Hematopoietic multipotent progenitor cell treated with erythropoietin and hydrocortisone succinate and interleukin-3 and kit ligand, for 4 days (in vitro differentiated cells): ENCODE measurements around the gene RAD51.

Experiments used
- DNase-seq: peaks from one replicate; pipeline ENCODE4 v3.0.0-alpha.2; 2015

Gene RAD51

DNA sequence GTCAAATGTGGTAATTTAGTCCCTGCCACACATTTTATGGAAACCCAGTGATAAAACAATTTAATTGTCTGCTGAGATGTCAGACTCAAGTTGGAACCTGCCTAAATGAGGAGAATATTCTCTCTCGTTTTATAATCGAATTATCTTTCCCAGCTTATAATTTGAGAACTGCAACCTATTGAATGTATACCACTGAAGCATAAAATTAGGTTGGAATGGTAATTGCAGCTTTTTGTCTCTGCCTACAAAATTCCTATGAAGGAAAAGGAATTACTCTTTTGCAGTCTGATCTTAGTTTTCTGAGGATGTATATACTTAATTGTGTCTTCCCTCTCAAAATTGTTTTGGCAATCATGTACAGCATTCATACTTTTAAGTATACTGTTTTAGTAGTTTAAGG, 28.9 kb downstream of the RAD51 start:
- DNase-seq, result no peak

- DNase-seq, result no peak
These were observed 36.1 kb downstream of the RAD51 start for GRCh38 chr15:40731034-40731433.

DNA sequence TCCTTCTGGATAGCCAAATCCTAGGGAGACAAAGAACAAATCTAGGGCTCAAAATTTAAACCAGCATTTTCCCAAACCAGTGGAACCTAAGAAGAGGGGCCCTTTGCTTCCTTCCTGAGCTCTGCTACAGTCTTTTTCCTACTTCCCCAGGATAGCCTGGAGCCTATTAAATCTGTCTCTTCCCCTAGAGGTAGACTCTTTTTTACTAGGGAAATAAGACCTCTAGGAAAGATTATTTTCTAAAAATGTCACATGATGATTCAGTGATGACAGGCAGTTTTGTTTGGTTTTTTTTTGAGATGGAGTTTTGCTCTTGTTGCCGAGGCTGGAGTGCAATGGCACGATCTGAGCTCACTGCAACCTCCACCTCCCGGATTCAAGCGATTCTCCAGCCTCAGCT, 41.6 kb downstream of the RAD51 start:
- no peak for DNase-seq

DNA sequence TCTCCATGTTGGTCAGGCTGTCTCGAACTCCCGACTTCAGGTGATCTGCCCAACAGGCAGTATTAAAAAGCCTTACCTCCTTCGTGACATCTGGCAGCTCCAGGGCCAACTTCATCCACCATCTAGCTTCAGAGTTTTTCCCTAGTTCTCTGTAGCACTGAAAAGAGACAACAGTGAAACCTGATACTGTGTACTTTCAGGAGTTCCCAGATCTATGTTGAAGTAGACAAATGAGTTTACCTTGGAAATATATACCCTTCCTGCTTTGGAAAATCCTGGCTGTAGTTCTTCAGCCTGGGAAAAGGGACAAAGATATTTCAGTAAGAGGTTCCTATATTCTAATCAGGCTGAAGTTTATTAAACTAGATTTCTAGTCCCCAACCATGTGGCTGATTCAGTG, 42.1 kb downstream of the RAD51 start:
- no peak for DNase-seq

GRCh38 chr15:40739047-40739446, 44.1 kb downstream of the RAD51 start:
- no peak for DNase-seq

DNA sequence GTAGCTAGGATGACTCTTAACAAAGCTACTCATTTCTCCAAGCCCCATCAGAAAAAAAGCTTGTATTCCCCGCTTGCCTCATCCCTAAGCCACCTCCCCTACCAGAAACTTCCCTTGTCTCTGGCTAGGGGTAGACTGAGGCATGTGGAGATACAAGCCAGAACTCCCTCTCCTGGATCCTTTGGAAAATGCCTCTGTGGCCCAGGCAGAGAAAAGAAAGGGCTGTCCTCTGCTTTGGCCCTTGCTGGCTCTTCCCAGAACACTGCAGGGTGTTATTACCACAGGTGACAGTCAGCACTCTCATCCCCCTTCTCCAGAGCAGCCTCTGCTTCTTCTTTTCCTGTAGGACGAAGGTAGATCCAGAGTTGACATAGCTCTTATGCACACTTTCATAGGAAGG, 44.9 kb downstream of the RAD51 start:
- no peak for DNase-seq

- no peak for DNase-seq
These were observed 48.5 kb downstream of the RAD51 start for GRCh38 chr15:40743485-40743901.

DNA sequence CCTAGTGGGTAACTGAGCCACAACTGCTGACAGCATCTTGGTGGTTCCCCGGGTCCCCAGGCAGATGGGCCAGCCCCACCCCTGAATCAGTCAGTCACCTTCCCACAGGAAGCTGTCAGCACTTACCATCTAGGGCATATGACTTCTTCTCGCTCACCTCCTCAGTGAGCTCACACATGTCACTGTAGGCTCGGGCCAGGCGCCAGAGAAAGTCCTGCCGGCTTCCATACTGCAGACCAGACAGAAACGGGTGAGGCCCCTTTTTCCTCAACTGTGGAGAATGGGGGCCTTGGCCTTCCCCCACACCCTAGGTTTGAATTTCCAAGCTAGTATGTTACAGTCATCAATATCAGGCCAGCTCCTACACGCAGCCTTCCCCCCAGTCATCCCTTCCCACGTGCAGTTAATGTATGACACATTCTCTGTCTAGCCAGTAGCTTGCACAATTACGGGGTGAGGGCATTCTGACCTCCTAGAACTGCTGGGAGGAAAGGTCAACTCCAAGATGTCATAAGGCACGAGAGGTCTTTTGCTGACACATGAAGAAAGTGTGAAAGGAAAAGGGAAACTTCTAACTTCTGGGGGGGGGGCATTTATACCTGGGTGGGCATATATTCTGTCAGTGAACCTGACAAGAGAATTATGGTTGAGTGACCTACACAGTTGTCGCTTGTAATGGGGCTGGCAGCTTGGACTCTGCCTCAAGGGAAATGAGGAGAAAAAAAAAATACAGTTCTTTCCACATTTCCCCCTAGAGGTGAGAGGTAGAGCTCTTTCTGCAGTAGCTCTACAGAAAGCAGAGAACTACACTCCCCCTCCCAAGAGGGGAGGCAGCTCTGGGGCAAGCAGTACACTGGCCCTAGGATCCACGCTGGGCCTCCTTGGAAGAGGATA, 49.2 kb downstream of the RAD51 start:
- peak; percentile 61 for DNase-seq

GRCh38 chr15:40744815-40745152, 49.8 kb downstream of the RAD51 start:
- DNase-seq, result peak; percentile 25

GRCh38 chr15:40746916-40747418, 52.0 kb downstream of the RAD51 start:
- peak; percentile 58 for DNase-seq

- DNase-seq, result peak; percentile 65
These were observed 53.0 kb downstream of the RAD51 start for GRCh38 chr15:40747685-40748631.

DNA sequence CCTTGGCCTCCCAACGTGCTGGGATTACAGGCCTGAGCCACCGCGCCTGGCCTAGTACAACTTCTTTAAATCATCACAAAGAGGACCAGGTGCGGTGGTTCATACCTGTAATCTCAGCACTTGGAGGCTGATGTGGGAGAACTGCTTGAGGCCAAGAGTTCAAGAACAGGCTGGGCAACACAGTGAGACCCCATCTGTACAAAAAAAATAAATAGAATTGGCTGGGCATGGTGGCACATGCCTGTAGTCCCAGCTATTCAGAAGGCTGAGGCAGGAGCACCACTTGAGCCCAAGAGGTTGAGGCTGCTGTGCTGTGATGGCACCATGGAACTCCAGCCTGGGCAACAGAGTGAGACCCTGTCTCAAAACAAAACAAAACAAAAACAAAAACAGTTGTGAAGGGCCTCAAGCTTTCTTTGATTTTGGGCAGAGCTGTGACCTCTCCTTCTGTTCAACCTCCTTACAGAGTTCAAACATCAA, 54.2 kb downstream of the RAD51 start:
- no peak for DNase-seq

DNA sequence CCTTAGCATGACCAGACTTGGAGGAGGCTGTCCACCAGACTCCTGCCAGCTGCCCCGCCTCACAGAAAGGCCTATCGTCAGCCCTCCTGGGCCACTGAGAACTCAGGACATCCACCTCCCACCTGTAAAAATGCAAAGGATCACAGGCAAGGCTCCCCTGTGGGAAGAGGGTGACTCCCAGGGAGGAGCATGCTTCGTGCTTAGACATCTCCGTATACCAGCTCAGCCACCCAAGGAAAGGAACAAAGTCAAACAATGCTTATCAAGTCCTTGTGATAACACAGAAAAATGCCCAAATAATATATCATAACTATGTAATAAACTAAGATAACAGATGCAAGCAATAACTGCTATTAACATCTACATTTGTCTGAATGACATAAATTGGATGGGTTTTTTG, 55.9 kb downstream of the RAD51 start:
- no peak for DNase-seq

DNA sequence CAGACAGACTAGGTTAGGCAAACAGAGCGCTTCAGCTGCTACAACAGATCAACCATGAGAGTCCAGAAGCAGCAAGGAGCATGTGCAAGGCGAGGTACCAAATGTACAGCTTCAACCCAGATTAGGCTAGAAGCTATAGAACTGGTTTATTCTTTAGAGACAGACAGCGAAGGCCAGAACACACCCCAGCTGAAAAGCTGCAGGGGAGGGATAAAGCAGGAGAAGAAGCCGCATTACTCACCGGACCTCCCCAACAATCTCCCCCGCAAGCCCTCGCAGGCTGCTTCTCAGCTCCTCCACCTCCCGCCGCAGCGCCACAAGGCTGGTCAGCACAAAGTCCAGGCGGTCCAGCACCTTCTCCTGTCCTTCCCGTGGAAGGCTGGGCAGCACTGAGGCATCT, 56.8 kb downstream of the RAD51 start:
- DNase-seq, result no peak

- no peak for DNase-seq
These were observed 59.6 kb downstream of the RAD51 start for GRCh38 chr15:40754574-40754882.

DNA sequence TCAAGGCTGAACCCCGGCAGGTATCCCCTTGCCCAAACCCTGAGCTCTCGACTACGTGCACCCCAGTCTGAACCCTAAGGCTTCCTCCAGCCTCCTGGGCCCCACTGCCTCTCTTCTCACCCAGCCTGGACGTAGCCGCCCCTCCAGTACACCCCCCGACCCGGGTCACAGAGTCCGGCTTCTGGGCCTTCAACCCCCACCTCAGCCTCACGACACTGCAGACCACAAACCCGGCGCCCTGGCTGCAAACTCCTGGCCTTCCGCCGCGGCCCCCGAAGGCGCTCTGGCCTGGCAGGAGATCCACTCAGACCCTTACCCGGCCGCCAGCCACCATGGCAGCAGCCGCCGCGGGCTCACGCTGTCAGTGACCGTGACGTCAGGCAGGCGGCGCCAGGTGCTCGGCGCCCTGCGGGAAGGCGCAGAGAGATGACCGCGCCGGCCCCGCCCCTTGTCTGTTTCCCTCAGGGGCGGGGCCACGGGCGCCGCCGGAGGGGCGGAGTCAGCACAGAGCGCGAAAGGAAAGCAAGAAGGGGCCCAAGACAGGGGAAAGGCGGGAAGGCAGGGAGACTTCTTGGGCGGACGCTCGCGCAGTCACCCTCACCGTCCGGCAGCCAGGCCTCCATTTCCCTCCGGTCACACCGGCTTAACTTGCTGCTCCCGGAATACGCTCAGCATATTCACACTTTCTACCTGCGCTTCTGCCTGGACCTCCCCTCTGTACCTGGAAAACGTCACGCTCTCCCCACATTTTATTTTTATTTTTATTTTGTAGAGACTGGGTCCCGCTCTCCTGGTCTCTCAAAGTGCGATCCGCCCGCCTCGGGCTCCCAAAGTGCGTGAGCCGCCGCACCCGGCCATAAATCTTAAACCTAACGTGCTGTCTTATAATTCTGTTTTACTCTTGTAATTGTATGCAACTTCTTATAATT, 60.2 kb downstream of the RAD51 start, which contains the start of gene RMDN3:
TSS of gene RMDN3 (minus strand) at position 372 of the 929 bp plus-strand sequence. CDS start 471 bp downstream, outside the sequence.
- peak; percentile 97 for DNase-seq

GRCh38 chr15:40755812-40756208, 60.8 kb downstream of the RAD51 start:
- DNase-seq, result peak; percentile 67

GRCh38 chr15:40756938-40757337, 62.0 kb downstream of the RAD51 start:
- peak; percentile 86 for DNase-seq

DNA sequence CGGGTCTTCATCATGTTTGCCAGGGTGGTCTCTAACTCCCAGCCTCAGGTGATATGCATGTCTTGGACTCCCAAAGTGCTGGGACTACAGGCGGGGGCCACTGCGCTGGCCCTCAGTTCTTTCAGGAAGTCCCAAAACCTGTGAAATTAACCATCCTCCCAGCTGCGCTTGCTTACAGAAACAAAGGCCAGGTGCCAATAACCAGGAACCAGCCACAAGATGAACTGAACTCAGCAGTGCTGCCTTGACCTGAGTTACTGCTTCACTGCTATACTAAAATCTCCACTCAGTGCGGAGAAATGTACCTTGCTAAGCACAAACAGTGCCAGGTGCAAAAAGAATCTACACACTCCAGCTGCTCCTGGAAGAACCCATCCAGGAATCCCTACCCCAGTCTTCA, 65.0 kb downstream of the RAD51 start:
- no peak for DNase-seq

- DNase-seq, result peak; percentile 66
These were observed 68.2 kb downstream of the RAD51 start for GRCh38 chr15:40762919-40763800.
